Suprapubic skin (tissue), 4 donors: ENCODE results near the gene ARHGAP23.

Source experiments
- CTCF ChIP-seq, 2 donors: fragments of 200-600 bp in 1 of 2; fragments of 450-650 bp in 1 of 2; sonication (generic) in 1 of 2; IDR thresholded peaks; one replicate each; pipeline ENCODE4 v1.5.1; 2016 to 2019; ENCODE audit warnings: antibody characterized with exemption in 2 of 2, mild to moderate bottlenecking in 1 of 2, moderate library complexity in 1 of 2
- POLR2A ChIP-seq, 2 donors: fragments of 450-650 bp; IDR thresholded peaks; one replicate each; pipeline ENCODE4 v1.6.1; 2017; ENCODE audit warnings: antibody characterized with exemption in 2 of 2, mild to moderate bottlenecking in 2 of 2, moderate library complexity in 2 of 2
- POLR2AphosphoS5 ChIP-seq, 3 donors: sonication (generic); formaldehyde crosslinking; IDR thresholded peaks; one replicate each; pipeline ENCODE4 v1.6.1; 2017; ENCODE audit warnings: antibody characterized with exemption in 3 of 3

GRCh38 chr17:38504216-38504615, 76.0 kb downstream of the ARHGAP23 start:
- TF ChIP-seq POLR2AphosphoS5 (IDR thresholded peaks at IDR 0.05) (no peak), CTCF (IDR thresholded peaks at IDR 0.05) (no peak), POLR2A (IDR thresholded peaks at IDR 0.05) (no peak)
